HG03460 (cell line): ENCODE results near the gene ZFP3.
"Not testable (repeated sequence)": the region's sequence is repeated elsewhere in the genome, so short reads cannot be mapped to it uniquely, and the experiment has no call there.

Experiments used
- ATAC-seq: cut with Tn5 transposase; IDR thresholded peaks from one replicate; pipeline ENCODE4 v1.9.1; 2021; ENCODE audit not compliant: unreplicated experiment

ZFP3 gene

DNA sequence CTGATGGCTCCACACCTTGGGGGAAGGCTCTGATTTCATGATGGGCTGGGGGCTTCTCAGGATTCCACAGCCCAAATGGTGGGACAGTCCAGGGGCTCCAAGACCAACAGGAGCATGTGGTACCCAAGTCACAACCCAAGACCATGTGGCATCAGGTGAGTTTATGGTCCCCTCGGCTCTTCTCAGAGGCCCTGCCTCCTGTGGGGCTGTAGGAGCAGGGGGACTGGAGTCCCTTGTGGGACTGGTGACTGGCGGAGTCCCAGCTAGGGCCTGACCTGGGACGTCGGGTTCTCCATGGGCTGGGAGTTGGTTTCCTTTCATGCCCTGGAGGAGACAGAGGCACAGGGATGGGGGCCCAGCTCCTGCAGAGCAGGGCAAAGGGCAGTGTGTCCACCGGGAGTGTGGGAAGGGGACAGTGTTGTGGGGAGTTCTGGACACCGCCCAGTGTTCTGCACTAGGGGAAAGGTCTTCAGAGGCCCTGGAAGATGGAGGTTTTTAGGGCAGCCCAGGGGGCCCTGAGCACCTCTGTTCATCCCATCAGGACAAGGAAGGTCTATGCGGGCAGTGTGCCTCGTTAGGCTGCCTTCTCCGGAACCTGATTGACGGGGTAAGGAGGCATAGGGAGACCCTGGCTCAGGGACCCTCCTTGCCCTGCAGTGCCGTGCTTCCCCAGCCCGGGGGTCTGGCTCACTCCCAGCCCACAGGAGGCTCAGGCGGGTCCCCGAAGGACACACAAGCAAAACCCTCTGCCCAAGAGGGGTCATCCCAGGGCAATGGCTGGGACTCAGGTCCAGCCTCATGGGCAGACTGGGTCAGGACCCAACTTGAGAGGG, 58.5 kb downstream of the ZFP3 start:
- not testable (repeated sequence) for ATAC-seq

DNA sequence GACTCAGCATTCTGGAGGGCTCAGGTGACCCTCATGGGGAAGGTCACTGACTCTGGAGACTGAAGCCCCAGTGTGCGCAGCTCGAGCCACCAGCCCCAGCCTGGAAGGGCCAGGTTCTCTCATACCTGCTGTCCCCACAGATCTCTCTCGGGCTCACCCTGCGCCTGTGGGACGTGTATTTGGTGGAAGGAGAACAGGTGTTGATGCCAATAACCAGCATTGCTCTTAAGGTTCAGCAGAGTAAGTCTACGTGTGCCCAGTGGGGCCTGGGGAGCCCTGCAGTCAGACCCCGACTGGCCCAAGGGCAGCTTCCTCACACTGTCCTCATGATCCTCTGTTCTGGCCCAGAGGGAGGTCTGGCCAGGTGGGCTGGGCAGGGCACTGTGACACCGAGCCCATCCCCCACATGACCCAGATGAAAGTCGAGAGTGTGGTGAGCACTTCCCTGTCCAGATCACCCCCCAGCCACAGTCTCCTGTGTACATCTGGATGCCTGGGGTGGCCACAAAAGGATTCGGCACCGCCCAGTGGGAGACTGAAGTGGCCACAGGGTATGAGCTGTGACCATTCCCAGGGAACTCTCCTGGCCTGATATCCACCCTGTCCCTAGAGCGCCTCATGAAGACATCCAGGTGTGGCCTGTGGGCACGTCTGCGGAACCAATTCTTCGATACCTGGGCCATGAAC, 59.4 kb downstream of the ZFP3 start:
- ATAC-seq: not testable (repeated sequence)

DNA sequence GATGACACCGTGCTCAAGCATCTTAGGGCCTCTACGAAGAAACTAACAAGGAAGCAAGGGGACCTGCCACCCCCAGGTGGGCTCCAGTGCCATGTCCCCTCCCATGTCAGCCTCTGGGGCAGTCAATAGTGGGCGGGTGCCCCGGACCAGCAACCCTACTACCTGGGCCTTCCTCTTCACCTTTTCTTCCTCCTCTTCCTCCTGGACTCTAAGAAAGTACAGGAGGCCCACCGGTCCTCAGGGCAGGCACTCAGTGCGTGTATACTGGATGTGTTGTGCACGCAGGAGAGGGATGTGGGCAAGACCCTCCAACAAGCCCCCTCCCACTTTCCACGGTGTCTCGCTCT, 59.9 kb downstream of the ZFP3 start:
- ATAC-seq: not testable (repeated sequence)

GRCh38 chr17:5138616-5139457, 60.6 kb downstream of the ZFP3 start:
- no peak for ATAC-seq

- no peak for ATAC-seq
Observed at GRCh38 chr17:5139458-5139732, 61.1 kb downstream of the ZFP3 start.

DNA sequence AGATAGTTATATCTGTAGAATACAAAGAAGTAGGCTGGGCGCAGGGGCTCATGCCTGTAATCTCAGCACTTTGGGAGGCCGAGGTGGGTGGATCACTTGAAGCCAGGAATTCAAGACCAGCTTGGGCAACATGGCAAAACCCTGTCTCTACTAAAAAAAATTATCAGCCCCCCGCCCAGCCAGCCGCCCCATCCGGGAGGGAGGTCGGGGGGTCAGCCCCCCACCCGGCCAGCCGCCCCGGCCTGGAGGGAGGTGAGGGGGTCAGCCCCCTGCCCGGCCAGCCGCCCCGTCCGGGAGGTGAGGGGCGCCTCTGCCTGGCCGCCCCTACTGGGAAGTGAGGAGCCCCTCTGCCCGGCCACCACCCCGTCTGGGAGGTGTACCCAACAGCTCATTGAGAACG, 64.6 kb downstream of the ZFP3 start:
- not testable (repeated sequence) for ATAC-seq
